Upper lobe of left lung (tissue), 6 donors: Measurements from ENCODE around the gene ASPHD2. TPM values are rescaled to one million over a fixed set of nuclear protein-coding genes. Genes with fewer than 3 reads are reported as not detected.
"Not testable (repeated sequence)": the region's sequence is repeated elsewhere in the genome, so short reads cannot be mapped to it uniquely, and the experiment has no call there.

Experiments
- ATAC-seq, 2 donors: fragments of 200-7000 bp; cut with Tn5 transposase; one replicate each; pipeline ENCODE4 v1.9.1; 2022; ENCODE audit warnings: mild to moderate bottlenecking in 2 of 2, moderate library complexity in 2 of 2; ENCODE audit not compliant: low FRiP score in 2 of 2
- DNase-seq, 2 donors: peaks; one replicate each; pipeline ENCODE4 v3.0.0-alpha.2; 2019 to 2020
- H3K27ac ChIP-seq, 4 donors: fragments of 200-600 bp; sonication (generic); one replicate each; pipeline ENCODE4 v1.5.1; 2016 to 2019
- H3K27me3 ChIP-seq, 4 donors: fragments of 200-600 bp; sonication (generic); one replicate each; pipeline ENCODE4 v1.5.1; 2017 to 2019
- H3K36me3 ChIP-seq, 4 donors: fragments of 200-600 bp; sonication (generic); one replicate each; pipeline ENCODE4 v1.5.1; 2016 to 2019
- H3K4me1 ChIP-seq, 4 donors: fragments of 200-600 bp; sonication (generic); one replicate each; pipeline ENCODE4 v1.5.1; 2018 to 2019
- H3K4me3 ChIP-seq, 4 donors: fragments of 200-600 bp; sonication (generic); one replicate each; pipeline ENCODE4 v1.5.1; 2017 to 2019; ENCODE audit warnings: mild to moderate bottlenecking in 2 of 4, moderate library complexity in 1 of 4
- H3K9me3 ChIP-seq, 4 donors: fragments of 200-600 bp; sonication (generic); one replicate each; pipeline ENCODE4 v1.5.1; 2018 to 2019
- EP300 ChIP-seq, 4 donors: sonication (generic); formaldehyde crosslinking; IDR thresholded peaks; one replicate each; pipeline ENCODE4 v1.5.1; 2017; ENCODE audit warnings: antibody characterized with exemption in 4 of 4, control low read depth in 2 of 4
- POLR2A ChIP-seq, 4 donors: fragments of 450-650 bp; IDR thresholded peaks; one replicate each; pipeline ENCODE4 v1.5.1; 2016 to 2017; ENCODE audit warnings: antibody characterized with exemption in 4 of 4, mild to moderate bottlenecking in 2 of 4
- POLR2AphosphoS5 ChIP-seq, 2 donors: sonication (generic); formaldehyde crosslinking; IDR thresholded peaks; one replicate each; pipeline ENCODE4 v1.5.1; 2017; ENCODE audit warnings: antibody characterized with exemption in 2 of 2
- WGBS, 2 donors: methylation state at CpG; one replicate each; pipeline ENCODE4 v1.1.5; 2017 to 2018; 5-methylcytosine and 5-hydroxymethylcytosine counted together
- total RNA-seq, 6 donors: library from RNA; depleted of rRNA in 4 of 6; stranded (reverse); fragments of >200 nt in 4 of 6; gene quantifications; one replicate each; pipeline versions ENCODE4 v1.1.0 to v1.2.1, GENCODE V29; 2016 to 2021
- TF ChIP-seq, protein P1 (sequence below), 6 experiments: fragments of 450-650 bp in 4 of 6; fragments of 200-600 bp in 2 of 6; sonication (generic) in 2 of 6; IDR thresholded peaks; one replicate each; pipeline ENCODE4 v1.5.1; 2016 to 2019; ENCODE audit warnings: antibody characterized with exemption in 6 of 6
- donor health status: DM: no; HTN: no; CAD: no; lungs with moderate emphysema.
- donor health status: DM: no; HTN: yes; CAD: no; lungs with severe emphysema.

The ASPHD2 gene
- total RNA-seq, 6 donors from 2014 or later: 0.33 to 2.1 (median 1.1) TPM

DNA sequence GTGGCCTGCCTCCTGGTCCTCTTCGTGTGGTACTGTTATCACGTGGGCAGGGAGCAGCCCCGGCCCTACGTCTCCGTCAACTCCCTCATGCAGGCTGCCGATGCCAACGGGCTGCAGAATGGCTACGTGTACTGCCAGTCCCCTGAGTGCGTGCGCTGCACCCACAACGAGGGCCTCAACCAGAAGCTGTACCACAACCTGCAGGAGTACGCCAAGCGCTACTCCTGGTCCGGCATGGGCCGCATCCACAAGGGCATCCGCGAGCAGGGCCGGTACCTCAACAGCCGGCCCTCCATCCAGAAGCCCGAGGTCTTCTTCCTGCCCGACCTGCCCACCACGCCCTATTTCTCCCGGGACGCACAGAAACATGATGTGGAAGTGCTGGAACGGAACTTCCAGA lies 4.7 kb downstream of the ASPHD2 start:
- peaks cover 5 to 9% (median 6%) of the 10 kb centered on the region in 4 donors for H3K4me1 ChIP-seq
- no peak overlapping the region for H3K27ac ChIP-seq
- no peak for DNase-seq
- no peak for ATAC-seq
- TF ChIP-seq, protein P1, sequence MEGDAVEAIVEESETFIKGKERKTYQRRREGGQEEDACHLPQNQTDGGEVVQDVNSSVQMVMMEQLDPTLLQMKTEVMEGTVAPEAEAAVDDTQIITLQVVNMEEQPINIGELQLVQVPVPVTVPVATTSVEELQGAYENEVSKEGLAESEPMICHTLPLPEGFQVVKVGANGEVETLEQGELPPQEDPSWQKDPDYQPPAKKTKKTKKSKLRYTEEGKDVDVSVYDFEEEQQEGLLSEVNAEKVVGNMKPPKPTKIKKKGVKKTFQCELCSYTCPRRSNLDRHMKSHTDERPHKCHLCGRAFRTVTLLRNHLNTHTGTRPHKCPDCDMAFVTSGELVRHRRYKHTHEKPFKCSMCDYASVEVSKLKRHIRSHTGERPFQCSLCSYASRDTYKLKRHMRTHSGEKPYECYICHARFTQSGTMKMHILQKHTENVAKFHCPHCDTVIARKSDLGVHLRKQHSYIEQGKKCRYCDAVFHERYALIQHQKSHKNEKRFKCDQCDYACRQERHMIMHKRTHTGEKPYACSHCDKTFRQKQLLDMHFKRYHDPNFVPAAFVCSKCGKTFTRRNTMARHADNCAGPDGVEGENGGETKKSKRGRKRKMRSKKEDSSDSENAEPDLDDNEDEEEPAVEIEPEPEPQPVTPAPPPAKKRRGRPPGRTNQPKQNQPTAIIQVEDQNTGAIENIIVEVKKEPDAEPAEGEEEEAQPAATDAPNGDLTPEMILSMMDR (IDR thresholded peaks at IDR 0.05): no peak
- no peak for TF ChIP-seq POLR2A (IDR thresholded peaks at IDR 0.05)
- no peak for TF ChIP-seq POLR2AphosphoS5 (IDR thresholded peaks at IDR 0.05)
- TF ChIP-seq EP300 (IDR thresholded peaks at IDR 0.05): no peak
- H3K9me3 ChIP-seq: no peaks in the 10 kb centered on the region
- no peaks in the 10 kb centered on the region for H3K36me3 ChIP-seq
- no peaks in the 10 kb centered on the region for H3K27me3 ChIP-seq
- WGBS, 2 donors: 93 to 94% methylated on average over 8 to 24 of the region's 25 CpGs
- H3K4me3 ChIP-seq: no peak overlapping the region

DNA sequence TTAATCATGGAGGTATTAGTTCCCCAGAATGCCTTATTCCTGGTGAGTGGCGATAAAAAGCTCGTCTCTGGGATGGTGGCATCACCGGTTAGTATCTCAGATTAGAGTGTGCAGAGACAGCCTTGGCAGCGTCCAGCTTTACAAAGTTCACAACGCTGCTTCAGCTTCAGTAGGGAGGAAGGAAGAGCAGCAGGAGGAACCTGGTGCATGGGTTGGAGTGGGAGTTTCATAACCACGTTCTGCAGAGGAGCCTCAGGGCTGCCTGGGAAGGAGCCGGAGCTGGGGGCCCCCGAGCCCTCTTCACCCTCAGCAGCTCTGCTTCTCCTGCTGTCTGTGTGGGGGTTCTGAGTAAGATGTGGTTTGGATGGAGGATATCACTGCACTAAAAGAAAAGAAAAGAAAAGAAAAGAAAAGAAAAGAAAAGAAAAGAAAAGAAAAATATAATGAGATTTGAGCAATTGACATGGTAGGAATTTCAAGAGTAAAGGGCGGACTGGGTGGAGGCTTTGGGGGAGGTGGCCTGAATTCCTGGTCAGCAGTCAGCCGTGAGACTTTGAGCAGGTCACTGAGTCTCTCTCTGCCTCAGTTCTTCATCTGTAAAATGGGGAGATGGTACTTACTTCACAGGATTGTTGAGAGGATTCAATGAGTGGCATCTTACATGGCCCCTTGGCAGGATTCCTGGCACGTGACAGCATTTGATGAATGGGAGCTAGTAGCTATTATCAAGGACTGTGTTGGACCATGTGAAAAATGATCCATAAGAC lies 6.5 kb downstream of the ASPHD2 start:
- WGBS, 2 donors: 67 to 74% methylated on average over 11 of the region's 11 CpGs
- Histone ChIP-seq H3K4me3 (no peak overlapping the region), H3K36me3 (no peaks in the 10 kb centered on the region), H3K27me3 (no peaks in the 10 kb centered on the region), H3K4me1 (no peaks in the 10 kb centered on the region), H3K9me3 (no peaks in the 10 kb centered on the region), H3K27ac (no peak overlapping the region)
- ATAC-seq (no peak), DNase-seq (no peak)
- TF ChIP-seq, protein P1 (IDR thresholded peaks at IDR 0.05): no peak
- TF ChIP-seq EP300 (IDR thresholded peaks at IDR 0.05): no peak
- TF ChIP-seq POLR2AphosphoS5 (IDR thresholded peaks at IDR 0.05): no peak
- no peak for TF ChIP-seq POLR2A (IDR thresholded peaks at IDR 0.05)

DNA sequence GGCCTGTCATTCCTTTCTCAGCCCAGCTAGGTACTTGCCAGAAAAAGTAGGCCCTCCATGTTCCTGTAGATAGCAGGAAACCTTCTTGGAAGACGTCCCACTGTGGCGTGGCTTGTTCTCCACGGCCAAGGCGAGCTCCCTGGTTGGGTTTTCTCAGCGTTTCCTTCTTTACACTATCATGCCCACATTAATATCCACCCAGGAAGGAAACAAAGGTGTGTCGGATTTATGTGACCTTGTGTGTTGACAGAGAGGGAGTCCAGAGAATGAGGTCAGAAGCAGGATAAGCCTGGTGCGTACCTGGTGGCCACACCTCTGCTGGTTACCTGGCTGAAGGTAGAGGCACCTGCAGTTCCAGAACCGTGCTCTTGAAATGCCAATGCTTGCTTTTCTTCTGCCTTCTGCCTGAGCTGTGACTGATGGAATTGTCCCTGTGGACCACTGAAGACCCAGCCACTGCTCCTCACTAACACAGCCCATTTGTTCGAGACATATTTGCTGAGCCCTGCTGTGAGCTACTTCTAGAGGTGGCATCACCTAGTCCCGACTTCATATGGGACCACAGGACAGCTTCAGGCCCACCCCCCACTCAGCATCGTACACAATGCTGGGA lies 7.9 kb downstream of the ASPHD2 start:
- DNase-seq: no peak

DNA sequence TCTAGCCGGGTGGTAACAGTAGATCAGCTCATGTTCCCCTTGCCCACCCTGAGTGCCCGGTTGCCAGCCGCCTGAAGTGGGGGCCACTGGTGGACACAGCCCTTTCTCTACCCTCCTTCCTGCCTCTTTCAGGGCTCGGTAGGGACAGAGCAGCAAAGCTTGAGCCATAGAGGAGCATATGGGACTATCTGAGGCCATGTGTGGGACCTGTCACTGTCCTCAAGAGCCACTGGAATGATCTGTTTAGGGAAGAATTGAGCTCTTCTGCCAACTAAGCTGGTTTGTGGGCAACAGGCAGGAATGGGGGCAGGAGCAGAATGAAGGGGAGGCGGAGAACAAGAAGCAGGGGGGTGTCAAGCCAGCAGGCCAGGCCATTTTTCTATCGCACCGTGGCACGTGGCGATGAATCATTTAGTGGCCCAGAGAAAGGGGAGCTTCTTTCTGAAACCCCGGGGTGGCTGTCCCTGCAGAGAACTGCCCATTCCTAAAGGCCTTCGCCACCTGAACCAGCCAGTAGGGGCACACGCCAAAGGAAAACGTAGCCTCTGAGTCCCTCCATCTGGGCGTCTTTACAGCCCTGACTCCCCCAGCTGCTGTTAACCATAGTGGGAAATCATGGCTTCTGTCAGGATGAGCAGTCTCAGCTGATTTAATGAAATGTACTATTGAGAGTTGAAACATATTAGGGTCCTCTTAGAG lies 8.8 kb downstream of the ASPHD2 start:
- ATAC-seq: no peak
- Histone ChIP-seq H3K4me3 (no peak overlapping the region), H3K27me3 (no peaks in the 10 kb centered on the region), H3K36me3 (no peaks in the 10 kb centered on the region), H3K4me1 (no peaks in the 10 kb centered on the region), H3K9me3 (no peaks in the 10 kb centered on the region), H3K27ac (no peak overlapping the region)
- DNase-seq: no peak
- 94 to 95% methylated on average over 7 to 14 of the region's 14 CpGs for WGBS, 2 donors
- TF ChIP-seq POLR2A (IDR thresholded peaks at IDR 0.05): no peak
- TF ChIP-seq, protein P1 (IDR thresholded peaks at IDR 0.05): no peak
- TF ChIP-seq EP300 (IDR thresholded peaks at IDR 0.05): no peak
- no peak for TF ChIP-seq POLR2AphosphoS5 (IDR thresholded peaks at IDR 0.05)

More for the DNA sequence above, 7.9 kb downstream of the ASPHD2 start:
- Histone ChIP-seq H3K36me3 (no peaks in the 10 kb centered on the region), H3K4me3 (no peak overlapping the region), H3K4me1 (no peaks in the 10 kb centered on the region), H3K27ac (no peak overlapping the region), H3K27me3 (no peaks in the 10 kb centered on the region), H3K9me3 (no peaks in the 10 kb centered on the region)
- TF ChIP-seq, protein P1 (IDR thresholded peaks at IDR 0.05): peak in 1 of 6 experiments; percentile 18
- no peak for TF ChIP-seq POLR2AphosphoS5 (IDR thresholded peaks at IDR 0.05)
- WGBS, 2 donors: 61 to 80% methylated on average over 11 of the region's 11 CpGs
- ATAC-seq: no peak

DNA sequence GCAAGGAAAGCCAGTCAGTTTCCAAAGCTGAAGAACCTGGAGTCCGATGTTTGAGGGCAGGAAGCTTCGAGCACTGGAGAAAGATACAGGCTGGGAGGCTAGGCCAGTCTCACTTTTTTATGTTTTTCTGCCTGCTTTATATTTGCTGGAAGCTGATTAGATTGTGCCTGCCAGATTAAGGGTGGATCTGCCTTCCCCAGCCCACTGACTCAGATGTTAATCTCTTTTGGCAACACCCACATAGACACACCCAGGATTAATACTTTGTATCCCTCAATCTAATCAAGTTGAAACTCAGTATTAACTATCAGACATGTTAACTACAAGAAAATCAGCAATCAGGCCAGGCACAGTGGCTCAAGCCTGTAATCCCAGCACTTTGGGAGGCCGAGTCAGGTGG lies 9.7 kb downstream of the ASPHD2 start:
- 93 to 96% methylated on average over 3 of the region's 3 CpGs for WGBS, 2 donors
- H3K4me1 ChIP-seq, H3K9me3 ChIP-seq, H3K36me3 ChIP-seq, H3K27me3 ChIP-seq, H3K27ac ChIP-seq, ATAC-seq, H3K4me3 ChIP-seq, DNase-seq: not testable (repeated sequence)
